ENCODE measurements around the gene SPATS2L.

Gene SPATS2L

DNA sequence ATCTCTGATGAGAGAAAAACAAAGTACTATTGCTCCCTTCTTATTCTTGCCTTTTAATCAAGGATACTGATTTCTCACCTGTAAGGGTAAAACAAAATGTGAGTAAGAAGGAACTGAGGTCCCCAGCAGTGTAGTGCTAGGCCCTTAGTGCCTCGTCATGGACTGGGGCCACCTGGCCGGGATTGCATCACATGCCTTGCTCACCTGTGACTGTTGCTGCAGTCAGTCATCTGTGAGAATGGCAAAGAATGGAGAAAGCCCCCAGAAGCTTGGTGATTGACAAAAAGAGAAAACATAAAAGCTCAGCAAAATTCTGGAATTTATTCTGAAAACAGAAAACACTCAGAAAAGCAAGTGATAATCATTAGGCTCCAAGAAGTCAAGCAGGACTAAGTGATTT, 63.4 kb downstream of the SPATS2L start:
- Histone ChIP-seq H4K20me1 (ENCODE audit: insufficient read depth, low read length, poor library complexity, severe bottlenecking) (no peaks in the 10 kb centered on the region), H3K27me3 (ENCODE audit: insufficient read depth, low read length, poor library complexity, severe bottlenecking) (no peaks in the 10 kb centered on the region), H3K36me3 (ENCODE audit: insufficient read depth, low read length) (no peaks in the 10 kb centered on the region), H3K4me1 (ENCODE audit: insufficient read depth, low read length, poor library complexity, severe bottlenecking) (peaks cover 15% of the 10 kb centered on the region), H3K4me3 (ENCODE audit: low read length, poor library complexity, severe bottlenecking) (no peak overlapping the region), H3F3A (ENCODE audit: low read depth) (no peaks in the 10 kb centered on the region), H3K9ac (ENCODE audit: low read depth, low read length, poor library complexity, severe bottlenecking) (no peak overlapping the region), H3K9me2 (replicated peaks; ENCODE audit: low read depth, low read length) (no peaks in the 10 kb centered on the region), H2AFZ (ENCODE audit: low read length) (no peak overlapping the region), H3K79me2 (ENCODE audit: insufficient read depth, low read length) (no peaks in the 10 kb centered on the region), H3K9me3 (ENCODE audit: insufficient read depth, low read depth, low read length) (no peaks in the 10 kb centered on the region), H3K4me2 (ENCODE audit: low read depth, low read length, poor library complexity, severe bottlenecking) (no peak overlapping the region)
- TF ChIP-seq, protein P1, sequence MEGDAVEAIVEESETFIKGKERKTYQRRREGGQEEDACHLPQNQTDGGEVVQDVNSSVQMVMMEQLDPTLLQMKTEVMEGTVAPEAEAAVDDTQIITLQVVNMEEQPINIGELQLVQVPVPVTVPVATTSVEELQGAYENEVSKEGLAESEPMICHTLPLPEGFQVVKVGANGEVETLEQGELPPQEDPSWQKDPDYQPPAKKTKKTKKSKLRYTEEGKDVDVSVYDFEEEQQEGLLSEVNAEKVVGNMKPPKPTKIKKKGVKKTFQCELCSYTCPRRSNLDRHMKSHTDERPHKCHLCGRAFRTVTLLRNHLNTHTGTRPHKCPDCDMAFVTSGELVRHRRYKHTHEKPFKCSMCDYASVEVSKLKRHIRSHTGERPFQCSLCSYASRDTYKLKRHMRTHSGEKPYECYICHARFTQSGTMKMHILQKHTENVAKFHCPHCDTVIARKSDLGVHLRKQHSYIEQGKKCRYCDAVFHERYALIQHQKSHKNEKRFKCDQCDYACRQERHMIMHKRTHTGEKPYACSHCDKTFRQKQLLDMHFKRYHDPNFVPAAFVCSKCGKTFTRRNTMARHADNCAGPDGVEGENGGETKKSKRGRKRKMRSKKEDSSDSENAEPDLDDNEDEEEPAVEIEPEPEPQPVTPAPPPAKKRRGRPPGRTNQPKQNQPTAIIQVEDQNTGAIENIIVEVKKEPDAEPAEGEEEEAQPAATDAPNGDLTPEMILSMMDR (conservative IDR thresholded peaks at IDR 0.05; ENCODE audit: low read length), result no peak
- no peak for TF ChIP-seq EZH2phosphoT487 (IDR thresholded peaks at IDR 0.05; ENCODE audit: borderline replicate concordance)

DNA sequence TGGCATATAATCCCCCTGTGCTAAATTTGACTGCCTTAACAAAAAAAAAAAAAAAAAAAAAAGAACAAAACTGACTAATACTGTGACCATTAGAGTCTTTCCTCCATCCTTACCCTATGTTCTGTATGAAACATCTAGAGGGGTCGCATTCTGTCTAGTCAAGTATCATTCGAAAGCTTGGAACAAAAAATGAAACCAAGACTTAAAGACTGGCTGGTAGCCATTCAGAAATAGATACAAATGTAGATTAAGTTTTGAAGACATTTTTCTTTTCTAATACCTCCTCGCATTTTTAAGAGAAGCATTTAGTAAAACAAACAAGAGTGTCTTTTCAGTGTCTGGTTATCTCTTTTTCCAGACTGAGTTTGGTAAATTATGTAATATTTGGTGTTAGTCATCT, 66.7 kb downstream of the SPATS2L start:
- H3K9me2 ChIP-seq (replicated peaks; ENCODE audit: low read depth, low read length), result no peaks in the 10 kb centered on the region
- H4K20me1 ChIP-seq (ENCODE audit: insufficient read depth, low read length, poor library complexity, severe bottlenecking), result no peaks in the 10 kb centered on the region
- H3F3A ChIP-seq (ENCODE audit: low read depth), result no peaks in the 10 kb centered on the region
- no peaks in the 10 kb centered on the region for H3K36me3 ChIP-seq (ENCODE audit: insufficient read depth, low read length)
- H3K4me3 ChIP-seq (ENCODE audit: low read length, poor library complexity, severe bottlenecking), result peak overlapping the region; percentile 50
- no peaks in the 10 kb centered on the region for H3K27me3 ChIP-seq (ENCODE audit: insufficient read depth, low read length, poor library complexity, severe bottlenecking)
- H3K79me2 ChIP-seq (ENCODE audit: insufficient read depth, low read length), result no peaks in the 10 kb centered on the region
- peak overlapping the region; percentile 77; the same call in 1 of the 2 replicates for H2AFZ ChIP-seq (ENCODE audit: low read length)
- no peaks in the 10 kb centered on the region for H3K9me3 ChIP-seq (ENCODE audit: insufficient read depth, low read depth, low read length)
- H3K4me1 ChIP-seq (ENCODE audit: insufficient read depth, low read length, poor library complexity, severe bottlenecking), result peaks cover 15% of the 10 kb centered on the region
- H3K9ac ChIP-seq (ENCODE audit: low read depth, low read length, poor library complexity, severe bottlenecking), result no peak overlapping the region
- TF ChIP-seq EZH2phosphoT487 (IDR thresholded peaks at IDR 0.05; ENCODE audit: borderline replicate concordance), result no peak
- TF ChIP-seq, protein P1 (conservative IDR thresholded peaks at IDR 0.05; ENCODE audit: low read length), result no peak
- peak overlapping the region; percentile 71 for H3K4me2 ChIP-seq (ENCODE audit: low read depth, low read length, poor library complexity, severe bottlenecking)

DNA sequence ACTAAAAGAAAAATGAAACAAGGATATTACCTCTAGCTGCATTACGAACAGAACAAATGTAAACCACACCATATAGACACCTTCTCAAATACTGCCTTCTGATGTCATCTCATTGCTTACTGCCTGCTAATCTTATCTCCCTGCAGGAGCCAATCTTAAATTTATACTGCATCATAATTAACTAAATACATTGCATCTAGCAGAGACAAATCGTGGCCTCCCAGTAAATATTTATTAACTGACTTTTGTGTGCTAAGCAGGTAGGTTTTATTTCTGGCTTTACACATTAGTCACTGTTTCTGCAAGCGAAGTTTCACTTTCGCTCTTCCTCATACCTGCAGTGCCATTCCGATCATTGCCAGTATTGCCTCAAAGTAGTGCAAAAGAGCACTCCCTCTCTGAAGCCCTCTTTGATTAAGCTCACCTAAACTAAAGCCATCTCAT, 67.5 kb downstream of the SPATS2L start:
- Histone ChIP-seq H3K27me3 (ENCODE audit: insufficient read depth, low read length, poor library complexity, severe bottlenecking) (no peaks in the 10 kb centered on the region), H3K79me2 (ENCODE audit: insufficient read depth, low read length) (no peaks in the 10 kb centered on the region), H3K4me2 (ENCODE audit: low read depth, low read length, poor library complexity, severe bottlenecking) (peak overlapping the region; percentile 71), H4K20me1 (ENCODE audit: insufficient read depth, low read length, poor library complexity, severe bottlenecking) (no peaks in the 10 kb centered on the region), H3K4me3 (ENCODE audit: low read length, poor library complexity, severe bottlenecking) (peak overlapping the region; percentile 50), H3F3A (ENCODE audit: low read depth) (no peaks in the 10 kb centered on the region), H3K9ac (ENCODE audit: low read depth, low read length, poor library complexity, severe bottlenecking) (peak overlapping the region; percentile 40), H3K4me1 (ENCODE audit: insufficient read depth, low read length, poor library complexity, severe bottlenecking) (peaks cover 15% of the 10 kb centered on the region), H3K9me3 (ENCODE audit: insufficient read depth, low read depth, low read length) (no peaks in the 10 kb centered on the region), H2AFZ (ENCODE audit: low read length) (peak overlapping the region; percentile 77), H3K36me3 (ENCODE audit: insufficient read depth, low read length) (no peaks in the 10 kb centered on the region), H3K9me2 (replicated peaks; ENCODE audit: low read depth, low read length) (no peaks in the 10 kb centered on the region)
- no peak for TF ChIP-seq EZH2phosphoT487 (IDR thresholded peaks at IDR 0.05; ENCODE audit: borderline replicate concordance)
- TF ChIP-seq, protein P1 (conservative IDR thresholded peaks at IDR 0.05; ENCODE audit: low read length), result no peak

All from Loucy (cell line).